GM23338 (cell line): Measurements from ENCODE around the gene GPR176. TPM values are rescaled to one million over a fixed set of nuclear protein-coding genes. Genes with fewer than 3 reads are reported as not detected.
A peak's percentile ranks its signal among the peaks of the same experiment; 100 is the strongest.

Experiments
- ATAC-seq: fragments of 200-7000 bp; cut with Tn5 transposase; 3 replicates; pipeline ENCODE4 v1.9.1; 2020
- DNase-seq: peaks from one replicate; pipeline ENCODE4 v3.0.0-alpha.2; 2015; ENCODE audit warnings: low spot score
- H2AFZ ChIP-seq: fragments of 200-600 bp; sonication (generic); 2 replicates; pipeline ENCODE4 v1.8.0; 2016; ENCODE audit warnings: antibody characterized with exemption, mild to moderate bottlenecking, moderate library complexity
- H3F3A ChIP-seq: fragments of 200-600 bp; sonication (generic); replicated peaks from 2 replicates; pipeline ENCODE4 v1.8.0; 2017; ENCODE audit warnings: antibody characterized with exemption, mixed run types, low read depth
- H3K27ac ChIP-seq: fragments of 200-600 bp; sonication (generic); 2 replicates; pipeline ENCODE4 v1.6.1; 2016; ENCODE audit warnings: low read depth
- H3K27me3 ChIP-seq: fragments of 200-600 bp; sonication (generic); 2 replicates; pipeline ENCODE4 v1.8.0; 2016; ENCODE audit warnings: mild to moderate bottlenecking, mixed run types, moderate library complexity; ENCODE audit not compliant: insufficient read depth
- H3K36me3 ChIP-seq: fragments of 200-600 bp; sonication (generic); 2 replicates; pipeline ENCODE4 v1.8.0; 2016; ENCODE audit warnings: mild to moderate bottlenecking; ENCODE audit not compliant: insufficient read depth
- H3K4me1 ChIP-seq: fragments of 200-600 bp; sonication (generic); 2 replicates; pipeline ENCODE4 v1.8.0; 2016; ENCODE audit warnings: mild to moderate bottlenecking, moderate library complexity; ENCODE audit not compliant: insufficient read depth
- H3K4me2 ChIP-seq: fragments of 200-600 bp; sonication (generic); 2 replicates; pipeline ENCODE4 v1.7.1; 2017; ENCODE audit warnings: mixed run types
- H3K4me3 ChIP-seq: fragments of 200-600 bp; sonication (generic); 2 replicates; pipeline ENCODE4 v1.6.1; 2016; ENCODE audit warnings: mixed run types
- H3K79me2 ChIP-seq: fragments of 200-600 bp; sonication (generic); replicated peaks from 2 replicates; pipeline ENCODE4 v1.8.0; 2017; ENCODE audit warnings: mild to moderate bottlenecking; ENCODE audit not compliant: insufficient read depth
- H3K9me2 ChIP-seq: fragments of 200-600 bp; sonication (generic); 2 replicates; pipeline ENCODE4 v1.8.0; 2017; ENCODE audit not compliant: insufficient read depth
- H4K20me1 ChIP-seq: fragments of 200-600 bp; sonication (generic); replicated peaks from 2 replicates; pipeline ENCODE4 v1.8.0; 2017; ENCODE audit warnings: mild to moderate bottlenecking; ENCODE audit not compliant: insufficient read depth
- H3K27ac Mint-ChIP-seq: 2 replicates; pipeline ENCODE4 v1.8.0; 2020; ENCODE audit warnings: inconsistent platforms, mild to moderate bottlenecking, moderate library complexity, mixed read lengths
- H3K27me3 Mint-ChIP-seq: 3 replicates; pipeline ENCODE4 v1.8.0; 2022; ENCODE audit warnings: low read depth, mild to moderate bottlenecking, moderate library complexity, mixed read lengths, inconsistent platforms; ENCODE audit not compliant: insufficient read depth, poor library complexity
- H3K36me3 Mint-ChIP-seq: 3 replicates; pipeline ENCODE4 v1.8.0; 2021; ENCODE audit warnings: low read depth, mild to moderate bottlenecking, inconsistent platforms, moderate library complexity, mixed read lengths
- H3K4me1 Mint-ChIP-seq: 3 replicates; pipeline ENCODE4 v1.8.0; 2020; ENCODE audit warnings: mild to moderate bottlenecking, inconsistent platforms, mixed read lengths
- H3K4me3 Mint-ChIP-seq: 3 replicates; pipeline ENCODE4 v1.8.0; 2021; ENCODE audit warnings: moderate library complexity, mild to moderate bottlenecking, inconsistent platforms, mixed read lengths
- H3K9me3 Mint-ChIP-seq: 3 replicates; pipeline ENCODE4 v1.8.0; 2020; ENCODE audit warnings: moderate library complexity, mild to moderate bottlenecking, inconsistent platforms, mixed read lengths
- CREB1 ChIP-seq: fragments of 250-450 bp; sonication (Bioruptor Pico); IDR thresholded peaks from 2 replicates; pipeline ENCODE4 v1.5.0; 2020; ENCODE audit warnings: low read depth, mild to moderate bottlenecking, moderate library complexity
- EZH2 ChIP-seq: fragments of 200-600 bp; sonication (generic); IDR thresholded peaks from one replicate; pipeline ENCODE4 v1.8.0; 2017; ENCODE audit warnings: antibody characterized with exemption, mild to moderate bottlenecking, low read depth; ENCODE audit not compliant: unreplicated experiment
- EZH2phosphoT487 ChIP-seq: fragments of 200-600 bp; sonication (generic); IDR thresholded peaks from one replicate; pipeline ENCODE4 v1.8.1; 2018; ENCODE audit warnings: antibody characterized with exemption; ENCODE audit not compliant: unreplicated experiment
- JUNB ChIP-seq: IDR thresholded peaks from one replicate; pipeline ENCODE4 v1.6.1; 2016; ENCODE audit warnings: antibody characterized with exemption; ENCODE audit not compliant: unreplicated experiment
- NANOG ChIP-seq: IDR thresholded peaks from 2 replicates; pipeline ENCODE4 v1.6.1; 2016; ENCODE audit warnings: antibody characterized with exemption, borderline replicate concordance
- POLR2AphosphoS5 ChIP-seq: IDR thresholded peaks from 2 replicates; pipeline ENCODE4 v1.6.1; 2016; ENCODE audit warnings: antibody characterized with exemption, low read depth
- ZNF114 ChIP-seq: fragments of 250-450 bp; sonication (Bioruptor Pico); IDR thresholded peaks from 2 replicates; pipeline ENCODE4 v1.5.0; 2020; ENCODE audit warnings: mild to moderate bottlenecking, moderate library complexity
- ZNF331 ChIP-seq: fragments of 250-450 bp; sonication (Bioruptor Pico); IDR thresholded peaks from 2 replicates; pipeline ENCODE4 v1.5.0; 2020; ENCODE audit warnings: low read depth, mild to moderate bottlenecking, moderate library complexity
- polyA plus RNA-seq: library from polyadenylated mRNA; unstranded; fragments of >200 nt; fragmentation: Nextera tagmentation; extraction: Ambion mirVana; gene quantifications from 2 replicates; pipeline ENCODE4 v1.2.1, GENCODE V29; 2016
- total RNA-seq: library from RNA; depleted of rRNA; stranded (reverse); fragments of >200 nt; shearing (Covaris generic); gene quantifications from 2 replicates; pipeline ENCODE4 v1.2.3, GENCODE V29; 2014
- TF ChIP-seq, protein P1 (sequence below): IDR thresholded peaks from 2 replicates; pipeline ENCODE4 v1.6.1; 2016; ENCODE audit warnings: antibody characterized with exemption
- TF ChIP-seq, protein P2 (sequence below), 2 experiments: fragments of 200-600 bp in 1 of 2; sonication (generic) in 1 of 2; conservative IDR thresholded peaks; 2 replicates each; pipeline versions ENCODE4 v1.5.1 to v1.6.1; 2016 to 2017; ENCODE audit warnings: antibody characterized with exemption in 2 of 2, low read depth in 2 of 2, mild to moderate bottlenecking in 2 of 2, moderate library complexity in 1 of 2
- TF ChIP-seq, protein P3 (sequence below): IDR thresholded peaks from one replicate; pipeline ENCODE4 v1.6.1; 2018; ENCODE audit warnings: antibody characterized with exemption; ENCODE audit not compliant: unreplicated experiment

The GPR176 gene
- total and polyA plus RNA-seq, 2 experiments from 2014 or later: 60.0 to 248 TPM

DNA sequence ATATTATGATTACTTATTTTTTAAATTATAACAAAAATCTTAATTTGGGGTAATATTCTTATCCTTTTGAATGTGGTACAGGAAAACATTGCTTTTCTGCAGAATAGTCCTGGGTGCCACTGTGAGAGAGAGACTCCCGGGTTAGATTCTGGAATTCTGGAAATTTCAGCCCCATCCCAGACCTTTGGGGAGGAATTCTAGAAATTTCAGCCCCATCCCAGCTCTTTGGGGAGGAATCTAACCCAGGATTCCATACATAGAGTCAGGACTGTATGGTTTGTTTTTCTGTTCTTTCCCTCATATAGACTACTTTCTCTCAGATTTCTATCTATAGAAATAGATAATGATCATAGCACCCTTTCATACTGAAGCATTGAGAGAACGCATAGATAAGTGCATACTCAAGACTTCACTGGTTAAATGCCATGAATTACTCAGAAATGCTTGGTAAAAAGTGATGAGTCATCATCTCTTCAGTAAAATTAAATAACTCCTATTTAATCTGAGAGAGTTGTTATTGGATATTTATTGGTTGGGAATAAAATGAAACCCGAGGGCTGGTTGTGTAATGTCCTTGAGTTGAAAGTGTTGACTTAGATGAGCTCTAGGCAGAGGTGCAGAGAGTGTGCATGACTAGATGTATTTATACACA, 22.2 kb upstream of the GPR176 start (continued):
- TF ChIP-seq, protein P1, sequence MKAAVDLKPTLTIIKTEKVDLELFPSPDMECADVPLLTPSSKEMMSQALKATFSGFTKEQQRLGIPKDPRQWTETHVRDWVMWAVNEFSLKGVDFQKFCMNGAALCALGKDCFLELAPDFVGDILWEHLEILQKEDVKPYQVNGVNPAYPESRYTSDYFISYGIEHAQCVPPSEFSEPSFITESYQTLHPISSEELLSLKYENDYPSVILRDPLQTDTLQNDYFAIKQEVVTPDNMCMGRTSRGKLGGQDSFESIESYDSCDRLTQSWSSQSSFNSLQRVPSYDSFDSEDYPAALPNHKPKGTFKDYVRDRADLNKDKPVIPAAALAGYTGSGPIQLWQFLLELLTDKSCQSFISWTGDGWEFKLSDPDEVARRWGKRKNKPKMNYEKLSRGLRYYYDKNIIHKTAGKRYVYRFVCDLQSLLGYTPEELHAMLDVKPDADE: no peak
- TF ChIP-seq NANOG (no peak), EZH2phosphoT487 (no peak), ZNF331 (CRISPR knock-in tag) (no peak), EZH2 (no peak), JUNB (no peak), POLR2AphosphoS5 (no peak), ZNF114 (no peak)
- TF ChIP-seq, protein P2, sequence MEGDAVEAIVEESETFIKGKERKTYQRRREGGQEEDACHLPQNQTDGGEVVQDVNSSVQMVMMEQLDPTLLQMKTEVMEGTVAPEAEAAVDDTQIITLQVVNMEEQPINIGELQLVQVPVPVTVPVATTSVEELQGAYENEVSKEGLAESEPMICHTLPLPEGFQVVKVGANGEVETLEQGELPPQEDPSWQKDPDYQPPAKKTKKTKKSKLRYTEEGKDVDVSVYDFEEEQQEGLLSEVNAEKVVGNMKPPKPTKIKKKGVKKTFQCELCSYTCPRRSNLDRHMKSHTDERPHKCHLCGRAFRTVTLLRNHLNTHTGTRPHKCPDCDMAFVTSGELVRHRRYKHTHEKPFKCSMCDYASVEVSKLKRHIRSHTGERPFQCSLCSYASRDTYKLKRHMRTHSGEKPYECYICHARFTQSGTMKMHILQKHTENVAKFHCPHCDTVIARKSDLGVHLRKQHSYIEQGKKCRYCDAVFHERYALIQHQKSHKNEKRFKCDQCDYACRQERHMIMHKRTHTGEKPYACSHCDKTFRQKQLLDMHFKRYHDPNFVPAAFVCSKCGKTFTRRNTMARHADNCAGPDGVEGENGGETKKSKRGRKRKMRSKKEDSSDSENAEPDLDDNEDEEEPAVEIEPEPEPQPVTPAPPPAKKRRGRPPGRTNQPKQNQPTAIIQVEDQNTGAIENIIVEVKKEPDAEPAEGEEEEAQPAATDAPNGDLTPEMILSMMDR (conservative IDR thresholded peaks at IDR 0.05; ENCODE audit: low read depth in 2 of 2): no peak
- TF ChIP-seq, protein P3, sequence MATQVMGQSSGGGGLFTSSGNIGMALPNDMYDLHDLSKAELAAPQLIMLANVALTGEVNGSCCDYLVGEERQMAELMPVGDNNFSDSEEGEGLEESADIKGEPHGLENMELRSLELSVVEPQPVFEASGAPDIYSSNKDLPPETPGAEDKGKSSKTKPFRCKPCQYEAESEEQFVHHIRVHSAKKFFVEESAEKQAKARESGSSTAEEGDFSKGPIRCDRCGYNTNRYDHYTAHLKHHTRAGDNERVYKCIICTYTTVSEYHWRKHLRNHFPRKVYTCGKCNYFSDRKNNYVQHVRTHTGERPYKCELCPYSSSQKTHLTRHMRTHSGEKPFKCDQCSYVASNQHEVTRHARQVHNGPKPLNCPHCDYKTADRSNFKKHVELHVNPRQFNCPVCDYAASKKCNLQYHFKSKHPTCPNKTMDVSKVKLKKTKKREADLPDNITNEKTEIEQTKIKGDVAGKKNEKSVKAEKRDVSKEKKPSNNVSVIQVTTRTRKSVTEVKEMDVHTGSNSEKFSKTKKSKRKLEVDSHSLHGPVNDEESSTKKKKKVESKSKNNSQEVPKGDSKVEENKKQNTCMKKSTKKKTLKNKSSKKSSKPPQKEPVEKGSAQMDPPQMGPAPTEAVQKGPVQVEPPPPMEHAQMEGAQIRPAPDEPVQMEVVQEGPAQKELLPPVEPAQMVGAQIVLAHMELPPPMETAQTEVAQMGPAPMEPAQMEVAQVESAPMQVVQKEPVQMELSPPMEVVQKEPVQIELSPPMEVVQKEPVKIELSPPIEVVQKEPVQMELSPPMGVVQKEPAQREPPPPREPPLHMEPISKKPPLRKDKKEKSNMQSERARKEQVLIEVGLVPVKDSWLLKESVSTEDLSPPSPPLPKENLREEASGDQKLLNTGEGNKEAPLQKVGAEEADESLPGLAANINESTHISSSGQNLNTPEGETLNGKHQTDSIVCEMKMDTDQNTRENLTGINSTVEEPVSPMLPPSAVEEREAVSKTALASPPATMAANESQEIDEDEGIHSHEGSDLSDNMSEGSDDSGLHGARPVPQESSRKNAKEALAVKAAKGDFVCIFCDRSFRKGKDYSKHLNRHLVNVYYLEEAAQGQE: no peak

DNA sequence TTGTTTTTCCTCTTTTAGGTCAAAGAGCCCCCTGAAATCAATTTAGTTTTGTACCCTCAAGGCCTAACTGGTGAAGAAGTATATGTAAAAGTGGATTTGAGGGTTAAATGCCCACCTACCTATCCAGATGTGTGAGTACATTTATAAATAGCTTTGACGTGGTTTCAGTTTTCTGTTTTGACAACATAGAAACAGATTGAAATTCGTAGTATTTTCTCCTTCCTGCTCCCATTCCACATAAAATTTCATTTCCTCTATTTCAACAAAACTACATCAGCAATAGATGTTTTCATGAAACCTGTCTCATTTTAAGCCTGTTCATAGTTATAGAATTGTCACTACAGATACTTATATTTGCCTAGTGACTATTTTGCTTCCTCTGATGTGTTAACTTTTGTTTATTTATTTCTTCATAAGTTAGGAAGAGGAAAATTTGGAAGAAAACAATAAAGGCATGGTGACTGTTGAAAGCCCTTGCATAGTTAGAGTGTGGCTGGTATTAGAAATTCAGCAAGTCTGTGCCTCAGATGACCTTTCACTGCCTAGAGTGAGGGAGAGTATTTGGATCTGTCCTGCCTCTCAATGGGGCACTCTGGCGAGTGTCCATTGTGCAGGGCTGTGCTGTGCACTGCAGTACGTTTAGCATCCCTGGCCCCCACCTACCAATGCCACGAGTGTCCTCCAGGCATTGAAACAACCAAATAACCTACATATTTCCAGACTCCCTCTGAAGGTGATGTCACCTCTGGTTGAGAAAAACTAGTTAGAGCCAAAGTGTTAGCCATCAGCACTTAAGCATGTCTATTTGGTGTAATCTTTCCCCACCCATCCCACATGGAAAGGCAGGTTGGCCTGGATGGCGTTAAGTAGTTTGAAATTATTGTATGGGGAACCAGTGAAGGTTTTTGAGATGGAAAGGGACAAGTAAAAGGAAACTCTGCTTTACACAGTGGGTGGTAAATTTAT, 19.7 kb upstream of the GPR176 start:
- H3K4me3 Mint-ChIP-seq: no peak overlapping the region
- peaks cover 32% of the 10 kb centered on the region for H3K4me1 ChIP-seq
- H3K36me3 ChIP-seq: peaks cover 31% of the 10 kb centered on the region; the same call in 1 of the 2 replicates
- H3K27ac ChIP-seq: 0 out of 2 replicates have a peak overlapping the region, but pooled peaks have one; percentile 24
- peaks cover 68% of the 10 kb centered on the region for H3K79me2 ChIP-seq
- ATAC-seq: no peak
- DNase-seq: no peak
- H3K27ac Mint-ChIP-seq: no peak overlapping the region
- no peak overlapping the region for H2AFZ ChIP-seq
- H3K4me1 Mint-ChIP-seq: peaks cover 53% of the 10 kb centered on the region
- no peaks in the 10 kb centered on the region for H3K9me2 ChIP-seq
- H3F3A ChIP-seq: no peaks in the 10 kb centered on the region
- H3K27me3 Mint-ChIP-seq: no peaks in the 10 kb centered on the region
- no peaks in the 10 kb centered on the region for H3K9me3 Mint-ChIP-seq
- H4K20me1 ChIP-seq: 0 out of 2 replicates have a peak, but pooled peaks cover 3% of the 10 kb centered on the region
- H3K4me3 ChIP-seq: no peak overlapping the region
- peaks cover 75% of the 10 kb centered on the region for H3K36me3 Mint-ChIP-seq
- H3K27me3 ChIP-seq: no peaks in the 10 kb centered on the region
- H3K4me2 ChIP-seq: no peak overlapping the region
- TF ChIP-seq, protein P3: no peak
- TF ChIP-seq CREB1 (no peak), EZH2 (no peak), JUNB (no peak)
